ENCODE data around the gene CCDC157.

Gene CCDC157

DNA sequence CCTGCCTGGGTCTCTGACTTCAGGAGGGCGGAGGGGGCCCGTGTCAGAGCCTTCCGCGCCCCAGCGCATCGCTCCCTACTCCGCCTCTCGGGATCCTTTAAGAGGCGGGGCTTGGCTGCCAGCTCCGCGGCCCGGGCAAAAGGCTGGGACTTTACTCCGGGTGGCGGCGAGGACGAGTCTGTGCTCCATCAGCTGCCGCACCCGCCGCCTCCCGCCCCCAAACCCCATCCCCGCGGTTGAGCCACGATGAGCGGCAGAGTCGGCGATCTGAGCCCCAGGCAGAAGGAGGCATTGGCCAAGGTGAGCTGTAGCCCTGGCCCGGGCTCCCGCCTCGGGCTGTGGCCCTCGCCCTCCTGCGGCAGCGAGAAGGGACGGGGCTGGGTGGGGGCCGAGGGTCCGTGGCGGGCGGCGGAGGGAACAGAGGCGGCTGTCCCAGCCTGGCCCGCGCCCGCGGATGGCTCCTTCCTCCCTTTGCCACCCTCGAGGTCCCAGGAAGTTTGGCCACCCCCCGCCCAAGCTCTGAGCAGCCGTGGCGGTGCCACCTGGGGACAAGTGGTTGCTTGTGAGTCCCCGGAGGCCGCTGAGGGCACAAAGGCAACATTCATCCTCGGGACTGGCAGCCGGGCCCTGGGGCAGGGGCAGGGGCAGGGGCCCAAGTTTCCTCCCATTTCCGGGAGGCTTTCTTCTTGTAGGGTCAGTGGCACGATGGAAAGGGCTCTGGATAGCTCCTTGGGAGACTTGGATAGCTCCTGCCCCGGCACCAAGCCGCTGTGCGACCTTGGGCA is 40.3 kb downstream of the CCDC157 start, which contains the start of gene SEC14L2 (continued):
- peak; percentile 89 for TF ChIP-seq ZBTB17 (tag by site-specific recombination; IDR thresholded peaks at IDR 0.05)
- TF ChIP-seq ZBTB48 (tag by site-specific recombination; IDR thresholded peaks at IDR 0.05): 0 out of 2 replicates have a peak, but pooled peaks have one; percentile 14
- peak; percentile 69; the same call in 1 of the 2 replicates for TF ChIP-seq GLIS2 (tag by site-specific recombination; IDR thresholded peaks at IDR 0.05)
- TF ChIP-seq KLF16 (tag by site-specific recombination; IDR thresholded peaks at IDR 0.05): peak; percentile 20; the same call in 1 of the 2 replicates
- TF ChIP-seq, protein P1, sequence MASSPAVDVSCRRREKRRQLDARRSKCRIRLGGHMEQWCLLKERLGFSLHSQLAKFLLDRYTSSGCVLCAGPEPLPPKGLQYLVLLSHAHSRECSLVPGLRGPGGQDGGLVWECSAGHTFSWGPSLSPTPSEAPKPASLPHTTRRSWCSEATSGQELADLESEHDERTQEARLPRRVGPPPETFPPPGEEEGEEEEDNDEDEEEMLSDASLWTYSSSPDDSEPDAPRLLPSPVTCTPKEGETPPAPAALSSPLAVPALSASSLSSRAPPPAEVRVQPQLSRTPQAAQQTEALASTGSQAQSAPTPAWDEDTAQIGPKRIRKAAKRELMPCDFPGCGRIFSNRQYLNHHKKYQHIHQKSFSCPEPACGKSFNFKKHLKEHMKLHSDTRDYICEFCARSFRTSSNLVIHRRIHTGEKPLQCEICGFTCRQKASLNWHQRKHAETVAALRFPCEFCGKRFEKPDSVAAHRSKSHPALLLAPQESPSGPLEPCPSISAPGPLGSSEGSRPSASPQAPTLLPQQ (tag by site-specific recombination; IDR thresholded peaks at IDR 0.05): peak; percentile 44; the same call in 1 of the 2 replicates
- peak; percentile 86 for TF ChIP-seq ZBTB8A (tag by site-specific recombination; IDR thresholded peaks at IDR 0.05)
- peak; percentile 28; the same call in 1 of the 2 replicates for TF ChIP-seq KLF1 (tag by site-specific recombination; IDR thresholded peaks at IDR 0.05)
- no peak for TF ChIP-seq ZFP3 (tag by site-specific recombination; IDR thresholded peaks at IDR 0.05; ENCODE audit: low read depth)
- peak; percentile 16; the same call in 1 of the 2 replicates for TF ChIP-seq ZXDB (tag by site-specific recombination; IDR thresholded peaks at IDR 0.05)
- no peak for TF ChIP-seq ZFP41 (tag by site-specific recombination; IDR thresholded peaks at IDR 0.05; ENCODE audit: borderline replicate concordance)
- TF ChIP-seq, protein P2, sequence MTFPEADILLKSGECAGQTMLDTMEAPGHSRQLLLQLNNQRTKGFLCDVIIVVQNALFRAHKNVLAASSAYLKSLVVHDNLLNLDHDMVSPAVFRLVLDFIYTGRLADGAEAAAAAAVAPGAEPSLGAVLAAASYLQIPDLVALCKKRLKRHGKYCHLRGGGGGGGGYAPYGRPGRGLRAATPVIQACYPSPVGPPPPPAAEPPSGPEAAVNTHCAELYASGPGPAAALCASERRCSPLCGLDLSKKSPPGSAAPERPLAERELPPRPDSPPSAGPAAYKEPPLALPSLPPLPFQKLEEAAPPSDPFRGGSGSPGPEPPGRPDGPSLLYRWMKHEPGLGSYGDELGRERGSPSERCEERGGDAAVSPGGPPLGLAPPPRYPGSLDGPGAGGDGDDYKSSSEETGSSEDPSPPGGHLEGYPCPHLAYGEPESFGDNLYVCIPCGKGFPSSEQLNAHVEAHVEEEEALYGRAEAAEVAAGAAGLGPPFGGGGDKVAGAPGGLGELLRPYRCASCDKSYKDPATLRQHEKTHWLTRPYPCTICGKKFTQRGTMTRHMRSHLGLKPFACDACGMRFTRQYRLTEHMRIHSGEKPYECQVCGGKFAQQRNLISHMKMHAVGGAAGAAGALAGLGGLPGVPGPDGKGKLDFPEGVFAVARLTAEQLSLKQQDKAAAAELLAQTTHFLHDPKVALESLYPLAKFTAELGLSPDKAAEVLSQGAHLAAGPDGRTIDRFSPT (tag by site-specific recombination; IDR thresholded peaks at IDR 0.05): peak; percentile 56; the same call in 1 of the 2 replicates
- TF ChIP-seq, protein P3, sequence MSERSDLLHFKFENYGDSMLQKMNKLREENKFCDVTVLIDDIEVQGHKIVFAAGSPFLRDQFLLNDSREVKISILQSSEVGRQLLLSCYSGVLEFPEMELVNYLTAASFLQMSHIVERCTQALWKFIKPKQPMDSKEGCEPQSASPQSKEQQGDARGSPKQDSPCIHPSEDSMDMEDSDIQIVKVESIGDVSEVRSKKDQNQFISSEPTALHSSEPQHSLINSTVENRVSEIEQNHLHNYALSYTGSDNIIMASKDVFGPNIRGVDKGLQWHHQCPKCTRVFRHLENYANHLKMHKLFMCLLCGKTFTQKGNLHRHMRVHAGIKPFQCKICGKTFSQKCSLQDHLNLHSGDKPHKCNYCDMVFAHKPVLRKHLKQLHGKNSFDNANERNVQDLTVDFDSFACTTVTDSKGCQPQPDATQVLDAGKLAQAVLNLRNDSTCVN (tag by site-specific recombination; optimal IDR thresholded peaks at IDR 0.05): peak; percentile 69
- peak; percentile 29; the same call in 1 of the 2 replicates for TF ChIP-seq KLF9 (tag by site-specific recombination; IDR thresholded peaks at IDR 0.05; ENCODE audit: low read depth)
- TF ChIP-seq ZNF146 (tag by site-specific recombination; IDR thresholded peaks at IDR 0.05): no peak
- no peak for TF ChIP-seq ZNF701 (tag by site-specific recombination; IDR thresholded peaks at IDR 0.05)
- TF ChIP-seq ZNF114 (tag by site-specific recombination; IDR thresholded peaks at IDR 0.05): no peak
- TF ChIP-seq SP7 (tag by site-specific recombination; IDR thresholded peaks at IDR 0.05): peak; percentile 41
- TF ChIP-seq ZNF585B (tag by site-specific recombination; IDR thresholded peaks at IDR 0.05): no peak
- TF ChIP-seq, protein P4, sequence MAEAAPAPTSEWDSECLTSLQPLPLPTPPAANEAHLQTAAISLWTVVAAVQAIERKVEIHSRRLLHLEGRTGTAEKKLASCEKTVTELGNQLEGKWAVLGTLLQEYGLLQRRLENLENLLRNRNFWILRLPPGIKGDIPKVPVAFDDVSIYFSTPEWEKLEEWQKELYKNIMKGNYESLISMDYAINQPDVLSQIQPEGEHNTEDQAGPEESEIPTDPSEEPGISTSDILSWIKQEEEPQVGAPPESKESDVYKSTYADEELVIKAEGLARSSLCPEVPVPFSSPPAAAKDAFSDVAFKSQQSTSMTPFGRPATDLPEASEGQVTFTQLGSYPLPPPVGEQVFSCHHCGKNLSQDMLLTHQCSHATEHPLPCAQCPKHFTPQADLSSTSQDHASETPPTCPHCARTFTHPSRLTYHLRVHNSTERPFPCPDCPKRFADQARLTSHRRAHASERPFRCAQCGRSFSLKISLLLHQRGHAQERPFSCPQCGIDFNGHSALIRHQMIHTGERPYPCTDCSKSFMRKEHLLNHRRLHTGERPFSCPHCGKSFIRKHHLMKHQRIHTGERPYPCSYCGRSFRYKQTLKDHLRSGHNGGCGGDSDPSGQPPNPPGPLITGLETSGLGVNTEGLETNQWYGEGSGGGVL (tag by site-specific recombination; IDR thresholded peaks at IDR 0.05): peak; percentile 27; the same call in 1 of the 2 replicates
- peak; percentile 63 for TF ChIP-seq SP3 (tag by site-specific recombination; IDR thresholded peaks at IDR 0.05)
- TF ChIP-seq ZNF354C (tag by site-specific recombination; IDR thresholded peaks at IDR 0.05; ENCODE audit: borderline replicate concordance, low read depth): no peak
